HG03520 (cell line): ENCODE data around the gene NR1D2.

Source experiments
- ATAC-seq: cut with Tn5 transposase; IDR thresholded peaks from one replicate; pipeline ENCODE4 v1.9.1; 2021; ENCODE audit warnings: mild to moderate bottlenecking, moderate library complexity; ENCODE audit not compliant: unreplicated experiment

NR1D2 gene

DNA sequence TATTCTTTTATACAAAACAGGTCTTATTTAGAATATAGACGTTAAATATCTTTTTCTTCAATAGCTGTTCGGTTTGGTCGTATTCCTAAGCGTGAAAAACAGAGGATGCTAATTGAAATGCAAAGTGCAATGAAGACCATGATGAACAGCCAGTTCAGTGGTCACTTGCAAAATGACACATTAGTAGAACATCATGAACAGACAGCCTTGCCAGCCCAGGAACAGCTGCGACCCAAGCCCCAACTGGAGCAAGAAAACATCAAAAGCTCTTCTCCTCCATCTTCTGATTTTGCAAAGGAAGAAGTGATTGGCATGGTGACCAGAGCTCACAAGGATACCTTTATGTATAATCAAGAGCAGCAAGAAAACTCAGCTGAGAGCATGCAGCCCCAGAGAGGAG lies 16.8 kb downstream of the NR1D2 start:
- no peak for ATAC-seq

DNA sequence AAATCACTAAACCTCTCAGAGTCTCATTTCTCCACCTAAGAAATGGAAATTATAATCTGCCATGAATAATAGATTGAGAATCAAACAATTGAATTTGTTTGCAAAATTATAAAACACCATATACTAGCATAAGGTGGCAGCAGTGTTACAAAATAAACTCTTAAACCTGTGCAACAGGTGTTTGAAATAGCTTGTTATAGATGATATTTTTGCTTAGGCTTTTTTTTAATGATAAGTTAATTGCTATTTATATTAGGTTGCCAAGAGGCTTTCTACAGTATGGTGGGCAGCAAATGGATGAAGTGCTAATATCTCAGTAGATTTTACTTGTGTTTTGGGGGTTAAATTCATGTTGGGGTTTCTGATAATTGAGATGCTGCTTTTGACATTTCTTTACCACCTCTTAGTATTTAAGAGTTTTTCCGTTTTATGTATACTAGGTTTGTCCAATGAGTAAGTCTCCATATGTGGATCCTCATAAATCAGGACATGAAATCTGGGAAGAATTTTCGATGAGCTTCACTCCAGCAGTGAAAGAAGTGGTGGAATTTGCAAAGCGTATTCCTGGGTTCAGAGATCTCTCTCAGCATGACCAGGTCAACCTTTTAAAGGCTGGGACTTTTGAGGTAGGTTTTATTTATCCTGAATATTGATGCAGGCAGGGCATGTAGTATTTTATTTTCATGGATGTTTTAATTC lies 19.6 kb downstream of the NR1D2 start:
- no peak for ATAC-seq

DNA sequence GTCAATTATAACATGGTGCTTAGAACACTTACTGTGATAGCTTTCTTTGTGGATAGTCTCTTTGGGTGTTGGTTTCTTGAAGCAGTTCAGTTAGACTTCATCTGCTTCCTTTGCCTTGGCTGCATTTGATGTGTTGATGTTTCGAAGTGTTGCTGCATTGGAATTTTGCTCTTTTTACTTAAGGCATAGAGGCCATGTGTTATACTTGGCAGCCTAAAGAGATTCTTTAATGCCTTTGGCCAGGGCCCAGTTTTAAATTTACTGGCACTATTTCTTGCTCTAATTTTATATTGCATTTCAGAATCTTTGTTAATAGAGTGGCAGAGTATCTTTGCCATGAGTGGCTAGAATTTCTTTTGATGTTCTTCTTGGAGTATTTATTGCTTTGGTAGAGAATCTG lies 21.2 kb downstream of the NR1D2 start:
- no peak for ATAC-seq

DNA sequence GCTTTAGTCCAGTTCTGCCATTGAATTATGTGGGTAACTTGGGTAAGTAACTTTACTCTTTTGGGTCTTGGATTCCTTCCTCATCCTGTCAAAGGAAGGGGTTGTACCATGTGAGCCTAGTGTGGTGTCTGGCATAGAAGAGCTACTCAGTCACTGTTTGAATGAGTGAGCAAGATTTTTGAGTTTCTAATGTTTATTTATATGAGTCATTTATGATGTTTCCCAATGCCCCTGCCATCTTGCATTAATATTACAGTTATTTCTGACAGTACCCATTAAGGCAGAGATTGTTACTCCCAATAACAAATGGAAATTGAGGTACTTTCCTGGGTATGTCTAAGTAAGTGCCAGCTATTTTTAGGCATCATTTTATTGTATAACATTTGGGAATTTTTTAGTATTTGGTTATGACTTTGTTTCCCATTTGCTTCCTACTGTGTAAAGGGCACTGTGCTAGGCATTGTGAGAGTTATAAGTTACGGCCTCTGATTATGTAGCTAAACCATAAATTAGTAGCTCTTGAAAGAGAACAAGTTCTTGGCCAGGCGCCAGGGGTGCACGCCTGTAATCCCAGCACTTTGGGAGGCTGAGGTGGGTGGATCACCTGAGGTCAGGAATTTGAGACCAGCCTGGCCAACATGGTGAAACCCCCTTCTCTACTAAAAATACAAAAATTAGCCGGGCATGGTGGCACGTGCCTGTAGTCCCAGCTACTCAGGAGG lies 23.5 kb downstream of the NR1D2 start:
- ATAC-seq = no peak

DNA sequence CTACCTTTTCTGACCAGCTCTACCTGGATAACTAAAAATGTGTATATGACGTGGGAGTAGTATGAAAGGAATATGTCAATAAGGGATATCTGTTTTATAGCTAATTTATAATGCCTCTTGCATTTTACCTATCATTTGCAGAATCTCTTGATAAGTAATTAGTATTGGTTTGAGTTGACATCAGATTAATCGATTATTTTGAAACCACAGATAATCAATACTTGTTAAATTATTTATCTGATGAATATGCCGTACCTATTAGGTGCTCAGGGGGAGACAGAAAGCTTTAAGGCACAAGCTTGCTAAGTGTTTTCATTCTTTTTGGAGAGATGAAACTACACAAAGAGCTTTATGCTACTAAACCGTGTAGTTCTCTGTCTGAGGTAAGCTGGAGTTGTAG lies 24.3 kb downstream of the NR1D2 start:
- ATAC-seq = no peak

DNA sequence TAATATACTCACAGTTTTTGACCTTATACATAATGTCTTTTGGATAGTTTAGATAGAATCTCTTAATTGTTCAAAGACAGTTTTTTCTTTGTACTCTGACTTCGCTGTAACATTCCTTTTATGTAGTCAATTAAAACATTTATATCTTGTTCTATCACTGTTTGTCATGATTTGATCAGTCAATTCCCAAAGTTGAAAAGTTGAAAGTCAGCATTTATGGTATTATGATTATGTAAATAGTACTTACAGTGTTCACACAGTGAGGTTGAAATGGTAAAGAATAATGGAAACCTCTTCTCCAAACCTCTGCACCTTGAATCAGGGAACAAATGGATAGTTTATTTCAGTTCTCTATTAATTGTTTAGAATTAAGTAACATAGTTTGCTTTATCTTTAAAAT lies 26.6 kb downstream of the NR1D2 start:
- ATAC-seq = no peak

DNA sequence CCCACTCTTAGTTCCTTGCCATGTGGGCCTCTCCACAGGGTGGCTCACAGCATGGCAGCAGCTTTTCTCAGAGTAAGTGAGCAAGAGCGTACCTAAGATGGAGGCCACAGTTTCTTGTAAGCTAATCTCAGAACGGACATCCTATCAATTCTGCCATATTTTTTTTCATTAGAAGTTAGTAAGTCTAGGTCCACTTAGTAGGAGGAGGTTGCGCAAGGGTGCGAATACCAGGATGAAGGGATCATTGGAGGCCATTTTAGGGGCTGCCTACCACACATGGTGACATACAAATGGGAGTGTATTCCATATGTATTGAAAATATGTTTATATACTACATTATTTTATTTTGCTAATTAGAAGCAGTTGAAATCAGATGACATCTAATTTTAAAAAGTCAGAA lies 31.5 kb downstream of the NR1D2 start:
- no peak for ATAC-seq

DNA sequence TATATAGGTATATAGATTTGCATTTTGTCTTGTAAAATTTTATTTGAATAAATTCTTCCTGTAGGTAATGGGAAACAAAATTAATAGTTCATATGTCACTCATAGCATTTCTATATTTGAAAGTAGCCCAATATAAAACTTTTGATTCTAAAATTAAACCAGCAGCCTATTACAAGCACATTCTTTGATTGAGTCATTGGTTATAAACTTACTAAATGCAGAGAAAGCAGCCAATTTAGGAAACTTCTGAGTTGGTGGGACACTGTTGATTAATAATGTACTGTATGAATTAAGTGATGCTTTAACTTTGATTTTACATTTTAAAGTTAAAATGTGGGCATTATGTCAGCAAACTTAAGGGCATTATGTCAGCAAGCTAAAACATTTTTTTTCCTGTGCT lies 34.5 kb downstream of the NR1D2 start:
- no peak for ATAC-seq

DNA sequence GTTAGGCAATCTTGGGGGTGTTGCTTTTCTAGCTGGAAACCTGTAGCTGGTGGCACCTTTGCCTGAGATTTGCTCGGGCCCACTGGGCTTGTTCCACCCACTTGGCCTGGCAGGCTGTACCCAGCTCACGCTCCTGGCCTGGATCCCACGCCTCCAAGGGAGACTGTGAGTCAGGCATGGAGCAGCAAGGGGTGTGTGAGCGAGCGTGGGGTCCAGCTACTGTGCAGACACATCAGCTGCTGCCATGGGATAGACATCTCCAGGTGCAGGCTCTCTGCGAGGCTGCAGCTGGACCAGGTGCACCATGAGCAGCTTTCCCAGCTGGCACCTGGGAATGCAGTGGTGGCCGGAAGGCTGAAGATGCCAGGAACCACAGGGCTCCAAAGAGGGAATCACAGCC lies 36.0 kb downstream of the NR1D2 start:
- ATAC-seq = no peak

DNA sequence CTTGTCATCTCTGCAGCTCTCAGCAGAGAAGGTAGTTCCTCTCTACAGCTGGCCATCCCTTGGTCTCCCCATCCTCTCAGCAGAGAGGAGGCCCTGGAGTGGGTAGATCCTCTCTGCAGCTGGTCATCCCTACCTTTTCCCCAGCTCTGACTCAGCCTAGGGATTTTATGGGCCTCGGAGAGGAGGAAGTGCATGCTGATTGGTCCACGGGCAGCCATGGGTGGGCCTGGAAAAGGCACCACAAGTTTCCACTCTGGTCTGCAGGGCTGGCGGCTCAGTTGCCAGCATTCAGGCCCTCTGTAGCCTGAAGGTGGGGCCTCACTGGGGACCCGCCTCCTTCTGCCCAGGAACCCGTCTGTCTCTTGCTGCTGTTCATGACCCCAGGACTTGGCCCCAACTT lies 36.9 kb downstream of the NR1D2 start:
- no peak for ATAC-seq

DNA sequence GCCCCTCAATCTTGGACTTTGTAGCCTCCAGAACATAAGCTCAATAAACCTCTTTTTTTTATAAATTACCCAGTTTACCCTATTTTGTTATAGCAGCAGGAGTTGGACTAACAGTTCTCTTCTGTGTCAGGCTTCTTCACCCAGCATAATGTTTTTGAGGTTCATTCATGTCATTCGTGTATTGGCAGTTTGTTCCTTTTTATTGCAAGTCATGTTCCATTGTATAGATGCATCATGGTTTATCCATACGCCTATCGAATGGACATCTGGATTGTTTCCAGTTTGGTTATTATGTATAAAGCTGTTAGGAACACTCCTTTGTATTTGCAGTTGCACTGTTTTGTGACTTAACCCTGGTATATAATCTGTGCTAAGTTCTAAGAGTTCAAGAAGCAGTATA lies 39.8 kb downstream of the NR1D2 start:
- ATAC-seq = no peak

DNA sequence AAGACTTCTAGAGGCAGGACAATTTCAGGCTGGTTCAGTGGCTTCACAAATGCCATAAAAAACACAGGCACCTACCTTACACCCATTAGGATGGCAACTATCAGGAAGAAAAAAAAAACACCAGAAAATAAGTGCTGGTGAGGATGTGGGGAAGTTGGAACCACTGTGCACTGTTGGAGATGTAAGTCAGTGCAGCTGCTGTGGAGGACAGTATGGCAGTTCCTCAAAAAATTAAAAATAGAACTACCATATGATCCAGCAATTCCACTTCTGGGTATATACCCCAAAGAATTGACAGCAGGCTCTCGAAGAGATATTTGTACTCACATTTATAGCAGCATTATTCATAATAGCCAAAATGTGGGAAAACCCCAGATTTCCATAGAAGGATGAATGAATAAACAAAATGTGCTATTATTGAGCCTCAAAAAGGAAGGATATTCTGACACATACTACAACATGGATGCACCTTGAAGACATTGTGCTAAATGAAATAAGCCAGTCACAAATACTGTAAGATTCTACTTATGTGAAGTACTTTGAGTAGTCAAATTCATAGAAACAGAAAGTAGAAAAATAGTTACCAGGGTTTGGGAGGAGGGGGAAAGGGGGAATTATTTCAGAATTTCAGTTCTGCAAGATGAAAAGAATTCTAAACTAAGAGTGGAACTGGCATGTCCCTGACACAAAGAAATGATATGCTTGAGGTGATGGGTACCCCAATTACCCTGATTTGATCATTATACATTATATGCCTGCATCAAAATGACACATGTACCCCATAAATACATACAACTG lies 40.9 kb downstream of the NR1D2 start:
- ATAC-seq = no peak

DNA sequence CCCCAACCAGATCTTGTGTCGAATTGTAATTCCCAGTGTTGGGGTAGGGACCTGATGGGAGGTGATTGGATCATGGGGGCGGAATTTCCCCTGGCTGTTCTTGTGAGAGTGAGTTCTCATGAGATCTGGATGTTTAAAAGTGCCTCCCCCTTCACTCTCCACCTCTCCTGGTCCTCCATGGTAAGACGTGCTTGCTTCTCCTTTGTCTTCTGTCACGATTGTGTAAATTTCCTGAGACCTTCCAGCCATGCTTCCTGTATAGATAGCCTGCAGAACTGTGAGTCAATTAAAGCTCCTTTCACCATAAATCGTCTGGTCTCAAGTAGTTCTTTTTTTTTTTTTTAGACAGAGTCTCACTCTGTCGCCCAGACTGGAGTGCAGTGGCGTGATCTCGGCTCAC lies 42.3 kb downstream of the NR1D2 start:
- no peak for ATAC-seq

DNA sequence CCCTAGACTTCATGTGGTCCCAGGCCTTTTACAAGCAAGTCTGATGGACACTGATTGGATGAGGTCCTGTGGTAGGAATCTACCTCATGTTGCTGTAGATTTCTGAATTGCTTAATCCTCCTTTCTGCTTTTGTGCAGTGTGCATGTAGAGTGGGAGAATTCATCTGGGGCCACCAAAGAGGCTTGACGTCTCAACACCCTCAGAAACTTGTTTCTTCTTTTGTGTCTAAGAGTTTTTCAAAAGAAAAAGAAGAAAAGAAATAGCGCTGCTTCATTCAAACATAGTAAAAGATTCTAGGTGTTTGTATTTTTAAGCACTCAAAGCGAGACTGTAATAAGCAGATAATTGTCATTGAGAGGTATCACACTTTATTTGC lies 46.2 kb downstream of the NR1D2 start:
- no peak for ATAC-seq

DNA sequence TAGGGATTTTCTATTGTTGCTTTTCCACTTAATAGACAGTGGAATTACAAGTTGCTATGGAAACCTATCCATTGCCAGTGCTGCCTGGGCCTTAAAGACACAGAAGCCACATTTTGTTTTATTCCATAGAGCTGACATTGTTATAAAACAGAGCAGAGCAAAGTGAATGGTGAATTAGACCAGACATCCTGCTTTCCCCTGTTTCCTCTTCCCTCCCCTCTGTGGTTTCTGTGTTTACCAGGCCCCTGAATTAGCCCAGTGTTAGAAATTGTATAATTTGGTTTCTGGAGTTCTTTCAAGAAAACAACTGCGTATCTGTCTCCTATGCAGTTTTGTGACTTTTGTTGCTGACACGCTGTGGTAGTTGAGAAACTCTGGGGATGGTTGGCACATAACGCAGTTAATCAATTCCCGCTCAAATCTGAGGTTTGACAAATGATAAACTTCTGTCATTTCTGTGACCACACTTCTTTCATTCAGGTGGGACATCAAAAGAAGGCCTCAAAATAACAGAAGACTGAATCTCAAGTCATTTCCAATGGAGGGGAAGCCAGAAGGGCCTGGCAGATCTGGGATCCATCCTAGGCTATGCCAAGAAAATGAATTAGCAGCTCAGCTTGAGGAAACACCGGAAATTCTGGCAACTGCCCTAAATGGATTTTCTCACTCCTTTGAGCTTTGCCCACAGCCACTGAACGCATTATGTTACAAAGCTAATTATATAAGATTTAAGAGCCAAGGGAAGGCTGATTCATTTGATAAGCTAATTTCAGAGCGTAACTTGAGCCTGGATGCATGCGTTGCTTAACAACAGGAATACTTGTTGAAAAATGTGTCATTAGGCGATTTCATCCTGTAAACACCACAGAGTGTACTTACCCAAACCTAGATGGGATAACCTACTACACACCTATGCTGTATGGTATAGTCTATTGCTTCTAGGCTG lies 46.9 kb downstream of the NR1D2 start:
- no peak for ATAC-seq

DNA sequence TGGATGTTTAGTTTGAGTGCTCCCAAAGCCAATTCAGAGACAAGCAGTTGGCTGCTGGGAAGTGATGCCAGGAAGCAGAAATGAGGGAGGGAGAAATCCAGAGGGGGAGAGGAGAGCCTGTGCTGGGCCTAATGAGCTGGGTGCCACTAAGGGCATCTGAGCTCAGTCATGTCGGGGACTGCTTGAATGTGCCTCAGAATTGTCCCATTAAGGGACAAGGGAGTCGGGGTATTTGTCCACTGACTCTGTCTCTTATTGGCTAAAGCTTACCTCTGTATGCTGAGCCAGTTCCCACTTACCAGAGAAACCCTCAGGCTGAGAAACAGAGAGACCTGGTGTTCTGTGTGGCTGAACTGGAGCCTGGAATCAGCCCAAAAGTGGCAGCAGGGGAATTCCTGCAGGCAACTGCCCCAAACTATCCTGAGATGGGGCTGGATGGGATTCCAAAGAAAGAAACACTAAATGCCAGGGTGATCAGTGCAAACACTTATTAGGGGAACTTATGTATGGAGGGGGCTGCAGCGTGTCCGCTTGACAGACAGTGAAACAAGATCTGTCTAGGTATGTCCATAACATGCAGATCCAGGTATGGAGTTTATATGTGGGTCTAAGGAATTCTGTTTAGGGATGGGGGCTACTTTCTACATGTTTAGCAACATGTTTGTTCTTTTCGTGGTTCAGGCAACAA lies 48.6 kb downstream of the NR1D2 start:
- no peak for ATAC-seq

DNA sequence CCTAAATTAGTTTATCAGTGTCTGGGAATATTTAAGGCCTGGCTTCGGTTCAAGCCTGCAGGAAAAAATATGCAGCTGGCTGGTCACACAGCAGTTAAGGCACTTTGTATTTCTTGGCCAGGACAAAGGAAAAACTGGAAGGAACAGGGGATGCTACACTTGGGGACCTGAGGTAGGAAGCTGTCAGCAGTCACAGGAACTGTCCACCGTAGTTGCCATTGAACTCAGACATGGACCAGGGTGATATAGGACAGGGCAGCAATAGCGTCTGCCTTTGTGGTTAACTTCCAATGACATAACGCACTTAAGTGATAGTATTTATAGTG lies 49.1 kb downstream of the NR1D2 start:
- no peak for ATAC-seq

DNA sequence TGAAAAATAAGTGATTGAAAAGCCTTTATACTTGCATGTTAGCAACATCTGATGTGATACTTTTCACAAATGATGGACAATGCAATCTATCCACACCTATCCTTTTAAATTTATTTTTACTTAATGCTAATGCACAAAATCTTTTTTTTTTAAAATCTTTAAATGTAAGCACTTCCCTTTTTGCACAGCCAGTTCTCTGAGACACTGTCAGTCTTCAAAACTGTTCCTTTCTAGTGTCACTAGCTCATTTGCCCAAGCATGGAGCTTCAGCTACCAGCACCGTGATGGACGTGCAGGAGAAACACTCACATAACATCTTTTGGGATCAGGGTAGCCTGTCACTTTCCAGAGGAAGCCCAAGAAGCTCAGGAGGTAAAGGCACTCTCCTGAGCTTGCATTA lies 50.1 kb downstream of the NR1D2 start:
- no peak for ATAC-seq

DNA sequence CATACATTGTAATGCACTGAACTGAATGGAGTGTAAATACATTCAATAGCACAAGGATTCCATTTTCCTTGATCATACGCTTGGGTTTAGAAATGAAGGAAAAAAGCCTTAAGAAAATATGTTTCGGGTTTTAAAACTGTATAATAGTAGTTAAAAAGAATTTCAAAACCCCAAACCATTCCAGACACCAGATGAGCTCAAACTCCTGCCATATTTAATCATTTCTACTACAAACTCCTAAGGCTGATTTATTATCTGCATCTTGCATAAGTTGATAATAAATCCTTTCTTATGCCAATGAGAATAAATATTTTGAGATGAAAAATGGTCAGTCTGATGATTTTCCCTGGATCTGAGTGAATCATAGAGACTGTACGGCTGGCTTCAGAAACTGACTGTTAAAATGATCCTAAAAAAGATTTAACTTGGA lies 51.0 kb downstream of the NR1D2 start:
- no peak for ATAC-seq

DNA sequence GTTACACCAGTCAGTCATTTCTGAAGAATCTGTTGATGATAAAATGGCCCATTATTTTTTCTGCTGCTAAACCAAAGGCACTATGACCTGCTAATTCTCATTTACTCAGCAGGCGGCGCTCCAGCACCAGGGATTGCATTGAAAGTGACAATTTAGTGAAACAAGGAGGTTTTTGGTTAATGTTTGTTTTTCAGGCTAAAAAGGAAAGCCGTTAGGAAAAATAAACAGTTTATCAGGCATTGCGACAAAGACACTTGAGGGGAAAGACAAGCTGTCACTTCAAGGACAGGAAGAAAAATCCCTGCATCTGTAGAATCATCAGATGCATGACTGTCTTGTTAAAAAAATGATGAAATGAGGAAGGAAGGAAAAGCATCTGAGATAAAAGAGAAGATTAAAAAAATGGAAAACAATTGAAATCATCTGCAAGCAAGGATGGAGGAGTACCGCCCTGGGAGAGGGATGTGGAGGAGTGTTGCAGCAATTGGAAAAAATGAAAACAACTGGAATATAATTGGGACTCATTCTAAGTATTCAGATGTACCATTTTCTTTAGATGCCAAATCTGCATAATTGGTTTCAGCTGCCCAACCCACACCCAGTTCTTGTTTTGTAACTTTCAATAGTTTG lies 54.0 kb downstream of the NR1D2 start:
- no peak for ATAC-seq
